PC-9 (cell line): ENCODE measurements around the gene OPN4. TPM values are rescaled to one million over a fixed set of nuclear protein-coding genes. Genes with fewer than 3 reads are reported as not detected.

ENCODE experiments used
- BruUV-seq: library from RNA; stranded (reverse); fragments of 400-500 nt; replicated peaks from 2 replicates; lab custom pipeline; 2021; lab: Mats Ljungman, UMichigan
- CTCF ChIA-PET: fragments of 300-600 bp; sonication (Branson Sonifier 250); formaldehyde crosslinking; loops from one replicate; lab custom pipeline; 2022; ENCODE audit warnings: antibody characterized with exemption; lab: Charles Lee
- POLR2A ChIA-PET: fragments of 300-600 bp; sonication (Branson Sonifier 250); formaldehyde crosslinking; loops from one replicate; lab custom pipeline; 2022; ENCODE audit warnings: antibody characterized with exemption; ENCODE audit not compliant: unreplicated experiment; lab: Charles Lee
- DNase-seq, 2 experiments: peaks; one replicate each; pipeline versions ENCODE4 v3.0.0 to v3.0.0-alpha.2; 2015 to 2022; ENCODE audit warnings: mixed read lengths in 1 of 2
- H2AFZ ChIP-seq: fragments of 200-600 bp; sonication (generic); 2 replicates; pipeline ENCODE4 v1.8.1; 2017; ENCODE audit warnings: antibody characterized with exemption
- H3F3A ChIP-seq: fragments of 200-600 bp; sonication (generic); 2 replicates; pipeline ENCODE4 v1.8.1; 2017; ENCODE audit warnings: antibody characterized with exemption, mild to moderate bottlenecking, low read depth; ENCODE audit not compliant: insufficient read depth
- H3K27ac ChIP-seq: fragments of 200-600 bp; sonication (generic); 2 replicates; pipeline ENCODE4 v1.6.1; 2016; ENCODE audit warnings: mixed run types
- H3K27me3 ChIP-seq: fragments of 200-600 bp; sonication (generic); 2 replicates; pipeline ENCODE4 v1.6.1; 2016; ENCODE audit warnings: low read depth, mixed run types; ENCODE audit not compliant: insufficient read depth
- H3K36me3 ChIP-seq: fragments of 200-600 bp; sonication (generic); 2 replicates; pipeline ENCODE4 v1.6.1; 2016; ENCODE audit warnings: low read depth, mixed run types
- H3K4me1 ChIP-seq: fragments of 200-600 bp; sonication (generic); replicated peaks from 2 replicates; pipeline ENCODE4 v1.6.1; 2016; ENCODE audit warnings: mixed run types; ENCODE audit not compliant: insufficient read depth
- H3K4me2 ChIP-seq: fragments of 200-600 bp; sonication (generic); 2 replicates; pipeline ENCODE4 v1.6.1; 2017; ENCODE audit warnings: mixed run types
- H3K4me3 ChIP-seq: fragments of 200-600 bp; sonication (generic); 2 replicates; pipeline ENCODE4 v1.6.1; 2016; ENCODE audit warnings: mixed run types
- H3K79me2 ChIP-seq: fragments of 200-600 bp; sonication (generic); 2 replicates; pipeline ENCODE4 v1.6.1; 2017; ENCODE audit warnings: low read depth, mixed run types
- H3K9me2 ChIP-seq: fragments of 200-600 bp; sonication (generic); 2 replicates; pipeline ENCODE4 v1.8.1; 2017; ENCODE audit warnings: mild to moderate bottlenecking; ENCODE audit not compliant: insufficient read depth
- H3K9me3 ChIP-seq: fragments of 200-600 bp; sonication (generic); 2 replicates; pipeline ENCODE4 v1.8.1; 2016; ENCODE audit warnings: low read depth; ENCODE audit not compliant: insufficient read depth
- H4K20me1 ChIP-seq: fragments of 200-600 bp; sonication (generic); 2 replicates; pipeline ENCODE4 v1.8.1; 2017; ENCODE audit not compliant: insufficient read depth
- EZH2 ChIP-seq: fragments of 200-600 bp; sonication (generic); IDR thresholded peaks from 2 replicates; pipeline ENCODE4 v1.8.0; 2017; ENCODE audit warnings: antibody characterized with exemption, low read depth
- intact Hi-C: fragments of 100-400 bp; cut with micrococcal nuclease; formaldehyde crosslinking; loops from one replicate; pipeline ENCODE4 v1.10.0; 2022; ENCODE audit not compliant: unreplicated experiment
- total RNA-seq: library from RNA; stranded (reverse); gene quantifications from 2 replicates; pipeline ENCODE4 v1.2.3, GENCODE V29; 2021
- TF ChIP-seq, protein P1 (sequence below): fragments of 200-600 bp; sonication (generic); conservative IDR thresholded peaks from 2 replicates; pipeline ENCODE4 v1.6.1; 2017; ENCODE audit warnings: mixed run types, antibody characterized with exemption, mild to moderate bottlenecking, moderate library complexity

Gene OPN4
- total RNA-seq, 1 experiment from 2014 or later, result 0.15 TPM

DNA sequence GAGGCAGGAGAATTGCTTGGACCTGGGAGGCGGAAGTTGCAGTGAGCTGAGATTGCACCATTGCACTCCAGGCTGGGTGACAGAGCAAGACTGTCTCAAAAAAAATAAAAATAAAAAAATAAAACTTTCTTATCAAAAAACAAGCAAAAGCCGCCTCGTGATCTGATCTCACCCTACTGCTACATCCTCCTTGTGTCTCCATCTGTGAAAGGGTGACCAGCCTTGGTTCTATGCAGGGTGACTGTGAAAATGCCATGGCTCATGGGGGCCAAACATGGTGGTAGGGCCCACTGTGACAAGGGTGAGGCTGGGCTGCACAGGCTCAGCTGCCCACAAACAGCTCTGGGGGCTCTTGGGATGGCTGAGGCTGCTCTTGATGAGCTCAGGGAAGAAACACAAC, 968 bp upstream of the OPN4 start:
- H3F3A ChIP-seq, result peaks cover 13% of the 10 kb centered on the region
- no peak overlapping the region for H3K4me2 ChIP-seq
- no peaks in the 10 kb centered on the region for H3K27me3 ChIP-seq
- no peaks in the 10 kb centered on the region for H3K9me2 ChIP-seq
- H3K4me3 ChIP-seq, result no peak overlapping the region
- BruUV-seq, result no TSS peak
- H2AFZ ChIP-seq, result no peak overlapping the region
- intact Hi-C loops, result no loop called here
- no peak for DNase-seq
- H3K27ac ChIP-seq, result no peak overlapping the region
- ChIA-PET CTCF (no interaction called here), POLR2A (no interaction called here)
- no peaks in the 10 kb centered on the region for H3K36me3 ChIP-seq
- H3K9me3 ChIP-seq, result no peaks in the 10 kb centered on the region
- H3K79me2 ChIP-seq, result no peaks in the 10 kb centered on the region
- H4K20me1 ChIP-seq, result no peaks in the 10 kb centered on the region
- TF ChIP-seq, protein P1, sequence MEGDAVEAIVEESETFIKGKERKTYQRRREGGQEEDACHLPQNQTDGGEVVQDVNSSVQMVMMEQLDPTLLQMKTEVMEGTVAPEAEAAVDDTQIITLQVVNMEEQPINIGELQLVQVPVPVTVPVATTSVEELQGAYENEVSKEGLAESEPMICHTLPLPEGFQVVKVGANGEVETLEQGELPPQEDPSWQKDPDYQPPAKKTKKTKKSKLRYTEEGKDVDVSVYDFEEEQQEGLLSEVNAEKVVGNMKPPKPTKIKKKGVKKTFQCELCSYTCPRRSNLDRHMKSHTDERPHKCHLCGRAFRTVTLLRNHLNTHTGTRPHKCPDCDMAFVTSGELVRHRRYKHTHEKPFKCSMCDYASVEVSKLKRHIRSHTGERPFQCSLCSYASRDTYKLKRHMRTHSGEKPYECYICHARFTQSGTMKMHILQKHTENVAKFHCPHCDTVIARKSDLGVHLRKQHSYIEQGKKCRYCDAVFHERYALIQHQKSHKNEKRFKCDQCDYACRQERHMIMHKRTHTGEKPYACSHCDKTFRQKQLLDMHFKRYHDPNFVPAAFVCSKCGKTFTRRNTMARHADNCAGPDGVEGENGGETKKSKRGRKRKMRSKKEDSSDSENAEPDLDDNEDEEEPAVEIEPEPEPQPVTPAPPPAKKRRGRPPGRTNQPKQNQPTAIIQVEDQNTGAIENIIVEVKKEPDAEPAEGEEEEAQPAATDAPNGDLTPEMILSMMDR, result no peak
- TF ChIP-seq EZH2, result no peak
- H3K4me1 ChIP-seq, result peaks cover 37% of the 10 kb centered on the region

DNA sequence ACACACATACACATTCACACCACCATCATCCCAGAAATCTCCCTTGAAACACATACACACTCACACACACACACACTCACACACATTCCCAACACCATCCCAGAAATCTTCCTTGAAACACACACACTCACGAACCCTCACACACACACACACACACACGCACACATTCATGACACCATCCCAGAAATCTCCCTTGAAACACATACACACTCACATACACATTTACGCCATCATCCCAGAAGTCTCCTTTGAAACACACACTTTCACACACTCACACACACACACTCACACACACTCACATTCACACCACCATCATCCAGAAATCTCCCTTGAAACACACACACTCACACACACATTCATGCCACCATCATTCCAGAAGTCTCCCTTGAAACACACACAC, 360 bp upstream of the OPN4 start:
- CTCF ChIA-PET, result interaction anchor here (0.7 kb wide), 1 partner anchor 10 kb away, joined by 4 read pairs; no protein-coding TSS in a partner anchor
- TF ChIP-seq EZH2, result no peak
- TF ChIP-seq, protein P1, result no peak

GRCh38 chr10:86655173-86655540, 810 bp downstream of the OPN4 start:
- Histone ChIP-seq H3K4me1 (peaks cover 19% of the 10 kb centered on the region), H3K79me2 (no peaks in the 10 kb centered on the region), H4K20me1 (no peaks in the 10 kb centered on the region), H3K27me3 (no peaks in the 10 kb centered on the region), H3K4me3 (no peak overlapping the region), H3K27ac (no peak overlapping the region), H3F3A (no peaks in the 10 kb centered on the region), H3K36me3 (no peaks in the 10 kb centered on the region), H3K4me2 (no peak overlapping the region), H3K9me3 (no peaks in the 10 kb centered on the region), H3K9me2 (no peaks in the 10 kb centered on the region), H2AFZ (no peak overlapping the region)
- no peak for DNase-seq
- TF ChIP-seq, protein P1, result no peak
- TF ChIP-seq EZH2, result no peak
- intact Hi-C loops, result no loop called here
- CTCF ChIA-PET, result no interaction called here
- no TSS peak for BruUV-seq
- POLR2A ChIA-PET, result no interaction called here

More for the DNA sequence above, 360 bp upstream of the OPN4 start:
- Histone ChIP-seq H3K4me1 (peaks cover 31% of the 10 kb centered on the region), H3K79me2 (no peaks in the 10 kb centered on the region), H3K27me3 (no peaks in the 10 kb centered on the region), H3K9me3 (no peaks in the 10 kb centered on the region), H3F3A (peaks cover 7% of the 10 kb centered on the region; the same call in 1 of the 2 replicates), H3K27ac (no peak overlapping the region), H3K9me2 (no peaks in the 10 kb centered on the region), H2AFZ (no peak overlapping the region), H3K36me3 (no peaks in the 10 kb centered on the region), H3K4me3 (no peak overlapping the region), H4K20me1 (no peaks in the 10 kb centered on the region), H3K4me2 (no peak overlapping the region)
- BruUV-seq, result no TSS peak
- intact Hi-C loops, result no loop called here
- DNase-seq, result no peak
- POLR2A ChIA-PET, result interaction anchor here (0.6 kb wide), 2 partner anchors 15 to 254 kb away, joined by 3 read pairs; partner anchors contain the start of gene LDB3
